Colon (tissue), 2 donors: ENCODE measurements around the gene RAB12.

Experiments
- FAIRE-seq: peaks from 2 replicates; lab custom pipeline; 2012; peaks lifted over from hg19 to GRCh38; lab: Jason Lieb, UNC
- donor health status: control.
- donor health status: control.

RAB12 gene

GRCh38 chr18:8685141-8685913 is 76.1 kb downstream of the RAB12 start:
- no peak for FAIRE-seq

- FAIRE-seq = no peak
Measured at GRCh38 chr18:8685914-8686216, 76.6 kb downstream of the RAB12 start.

- FAIRE-seq = no peak
Measured at GRCh38 chr18:8686611-8687010, 77.4 kb downstream of the RAB12 start.

GRCh38 chr18:8688216-8688800 is 79.1 kb downstream of the RAB12 start:
- no peak for FAIRE-seq

GRCh38 chr18:8688816-8689215 is 79.6 kb downstream of the RAB12 start:
- no peak for FAIRE-seq
